ENCODE data around the gene KRTAP5-3.

KRTAP5-3 gene

DNA sequence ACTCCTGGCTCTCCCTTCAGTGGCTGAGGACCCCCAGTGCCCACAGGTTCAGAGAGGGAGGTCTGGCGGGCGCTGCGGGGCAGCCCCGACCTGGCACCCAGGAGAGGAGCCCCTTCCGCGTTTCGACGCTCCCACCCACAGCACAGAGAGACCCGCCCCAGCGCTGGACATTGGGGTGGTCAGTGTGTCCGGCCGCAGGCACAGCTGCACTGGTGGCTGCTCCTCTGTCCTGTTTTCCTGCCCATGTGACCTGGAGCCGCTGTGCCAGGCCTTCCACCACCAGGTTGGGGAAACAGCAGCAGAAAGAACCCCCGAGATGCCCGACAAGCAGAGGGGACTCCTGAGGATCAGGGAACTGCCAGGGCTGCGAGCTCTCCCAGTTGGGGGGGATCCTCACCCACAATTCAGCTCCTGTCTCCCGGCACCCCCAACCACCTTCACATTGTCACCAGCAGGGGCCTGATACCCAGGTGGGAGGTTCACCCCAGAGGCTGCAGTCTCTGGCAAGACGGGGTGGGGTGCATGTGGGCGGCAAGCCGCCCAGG, 35.0 kb upstream of the KRTAP5-3 start:
- DNase-seq (ENCODE audit: low read depth) = no peak
- H3K4me3 ChIP-seq (ENCODE audit: control insufficient read depth, low read depth, low read length) = no peak overlapping the region
- TF ChIP-seq, protein P1, sequence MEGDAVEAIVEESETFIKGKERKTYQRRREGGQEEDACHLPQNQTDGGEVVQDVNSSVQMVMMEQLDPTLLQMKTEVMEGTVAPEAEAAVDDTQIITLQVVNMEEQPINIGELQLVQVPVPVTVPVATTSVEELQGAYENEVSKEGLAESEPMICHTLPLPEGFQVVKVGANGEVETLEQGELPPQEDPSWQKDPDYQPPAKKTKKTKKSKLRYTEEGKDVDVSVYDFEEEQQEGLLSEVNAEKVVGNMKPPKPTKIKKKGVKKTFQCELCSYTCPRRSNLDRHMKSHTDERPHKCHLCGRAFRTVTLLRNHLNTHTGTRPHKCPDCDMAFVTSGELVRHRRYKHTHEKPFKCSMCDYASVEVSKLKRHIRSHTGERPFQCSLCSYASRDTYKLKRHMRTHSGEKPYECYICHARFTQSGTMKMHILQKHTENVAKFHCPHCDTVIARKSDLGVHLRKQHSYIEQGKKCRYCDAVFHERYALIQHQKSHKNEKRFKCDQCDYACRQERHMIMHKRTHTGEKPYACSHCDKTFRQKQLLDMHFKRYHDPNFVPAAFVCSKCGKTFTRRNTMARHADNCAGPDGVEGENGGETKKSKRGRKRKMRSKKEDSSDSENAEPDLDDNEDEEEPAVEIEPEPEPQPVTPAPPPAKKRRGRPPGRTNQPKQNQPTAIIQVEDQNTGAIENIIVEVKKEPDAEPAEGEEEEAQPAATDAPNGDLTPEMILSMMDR (IDR thresholded peaks at IDR 0.05; ENCODE audit: control insufficient read depth, insufficient read depth, low read depth, low read length, missing control alignments) = no peak

DNA sequence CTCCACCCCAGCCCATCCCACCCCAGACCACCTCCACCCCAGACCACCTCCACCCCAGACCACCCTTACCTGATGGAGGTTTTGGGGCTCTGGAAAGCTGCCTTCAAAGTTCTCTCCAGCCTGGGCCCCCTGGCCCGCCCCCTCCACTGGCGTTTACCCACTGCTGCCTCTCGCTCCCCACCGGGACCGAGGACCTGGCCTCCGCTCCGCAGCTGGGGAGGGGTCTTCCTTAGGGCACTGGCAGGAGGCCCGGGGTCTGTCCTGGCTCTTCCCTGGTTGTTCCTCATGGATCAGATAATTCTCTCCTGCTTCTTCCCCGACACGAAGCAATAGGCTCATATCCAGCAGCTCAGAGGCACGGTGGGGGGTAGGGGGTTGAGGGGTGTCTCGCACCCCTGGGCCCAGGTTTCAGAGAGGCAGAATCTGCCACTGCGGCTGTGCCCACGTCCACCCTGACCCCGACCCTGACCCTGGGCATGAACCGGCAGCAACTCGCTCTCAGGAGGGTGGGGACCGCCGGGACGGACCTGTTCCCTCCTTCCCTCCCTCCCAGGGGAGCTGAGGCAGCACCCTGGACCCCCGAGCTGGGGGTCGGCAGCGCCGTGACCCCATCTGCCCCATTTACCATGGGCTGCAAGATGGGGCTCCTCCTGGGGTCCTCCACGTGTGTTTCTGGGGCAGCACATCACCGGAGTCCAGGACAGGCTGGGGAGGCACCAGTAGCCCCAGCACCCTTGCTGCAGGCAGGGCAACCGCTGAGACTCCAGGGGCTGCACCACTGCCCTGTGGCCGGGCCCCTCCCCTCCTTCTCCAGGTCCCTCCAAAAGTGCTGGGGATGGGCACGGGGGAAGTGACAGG, 34.3 kb upstream of the KRTAP5-3 start:
- DNase-seq (ENCODE audit: low read depth) = no peak
- no peak overlapping the region for H3K4me3 ChIP-seq (ENCODE audit: control insufficient read depth, low read depth, low read length)
- TF ChIP-seq, protein P1 (IDR thresholded peaks at IDR 0.05; ENCODE audit: control insufficient read depth, insufficient read depth, low read depth, low read length, missing control alignments) = no peak

DNA sequence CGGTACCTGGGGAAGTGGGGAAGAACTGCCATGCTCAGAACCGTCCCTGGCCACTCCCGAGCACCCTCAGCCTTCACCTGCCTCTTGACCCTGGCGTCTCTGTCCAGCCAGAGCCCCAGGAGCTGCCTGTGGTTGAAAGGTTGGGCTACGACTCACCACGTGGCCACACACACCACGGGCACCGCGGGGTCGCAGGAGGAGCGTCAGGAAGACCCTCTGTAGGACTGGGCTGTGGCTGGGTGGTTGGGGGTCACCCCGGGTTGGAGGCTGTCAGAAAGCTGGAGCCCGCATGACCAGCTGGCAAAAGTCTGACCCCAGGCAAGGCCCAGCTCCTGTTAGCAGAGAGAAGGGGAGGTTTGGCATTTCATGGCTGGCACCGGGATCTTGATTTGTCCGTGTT, 32.8 kb upstream of the KRTAP5-3 start:
- TF ChIP-seq, protein P1 (IDR thresholded peaks at IDR 0.05; ENCODE audit: control insufficient read depth, insufficient read depth, low read depth, low read length, missing control alignments) = no peak
- no peak overlapping the region for H3K4me3 ChIP-seq (ENCODE audit: control insufficient read depth, low read depth, low read length)
- DNase-seq (ENCODE audit: low read depth) = no peak

DNA sequence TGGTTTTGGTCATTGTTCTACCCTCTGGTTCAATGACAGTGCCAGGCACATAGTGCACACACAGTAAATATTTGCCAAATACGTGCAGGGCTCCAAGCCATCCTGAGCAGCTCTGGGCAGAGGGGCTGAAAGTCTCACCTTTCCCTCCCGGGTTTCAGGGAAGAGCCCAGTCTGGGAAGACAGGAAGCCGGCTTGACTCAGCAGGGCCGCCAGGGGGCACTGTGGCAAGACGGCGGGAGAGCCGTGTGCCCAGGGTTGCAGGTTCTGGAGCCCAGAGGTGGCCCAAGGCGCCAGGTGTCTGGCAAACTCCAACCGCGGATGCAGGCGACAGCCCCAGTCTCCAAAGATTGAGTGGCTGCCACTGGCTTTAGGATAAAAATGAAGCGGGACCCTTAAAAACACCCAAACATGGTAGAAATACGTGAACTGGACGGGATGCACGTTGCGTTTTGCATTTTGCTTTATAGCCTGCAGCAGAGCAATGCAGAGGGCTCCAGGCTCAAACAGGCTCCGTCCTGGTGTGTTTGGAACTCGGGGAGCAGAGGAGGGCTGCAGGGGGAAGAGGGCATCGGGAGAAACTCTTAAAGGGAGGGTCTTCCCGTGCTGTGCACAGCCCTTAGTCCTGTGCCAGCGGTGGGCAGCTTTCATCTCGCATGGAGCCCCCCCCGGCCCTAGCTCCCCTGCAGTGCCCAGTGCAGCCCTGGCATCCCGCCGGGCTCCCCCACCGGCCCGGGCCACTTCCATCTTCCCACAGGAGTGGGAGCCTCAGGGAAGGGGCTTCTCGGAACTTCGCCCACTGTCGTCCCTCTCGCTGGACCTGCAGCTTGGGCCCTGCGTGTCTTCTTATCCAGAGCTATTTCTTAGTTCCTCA, 32.0 kb upstream of the KRTAP5-3 start:
- no peak for DNase-seq (ENCODE audit: low read depth)
- no peak overlapping the region for H3K4me3 ChIP-seq (ENCODE audit: control insufficient read depth, low read depth, low read length)
- TF ChIP-seq, protein P1 (IDR thresholded peaks at IDR 0.05; ENCODE audit: control insufficient read depth, insufficient read depth, low read depth, low read length, missing control alignments) = peak; percentile 85

- DNase-seq (ENCODE audit: low read depth) = no peak
- TF ChIP-seq, protein P1 (IDR thresholded peaks at IDR 0.05; ENCODE audit: control insufficient read depth, insufficient read depth, low read depth, low read length, missing control alignments) = no peak
- no peak overlapping the region for H3K4me3 ChIP-seq (ENCODE audit: control insufficient read depth, low read depth, low read length)
Measured at GRCh38 chr11:1639666-1640065, 31.4 kb upstream of the KRTAP5-3 start.

DNA sequence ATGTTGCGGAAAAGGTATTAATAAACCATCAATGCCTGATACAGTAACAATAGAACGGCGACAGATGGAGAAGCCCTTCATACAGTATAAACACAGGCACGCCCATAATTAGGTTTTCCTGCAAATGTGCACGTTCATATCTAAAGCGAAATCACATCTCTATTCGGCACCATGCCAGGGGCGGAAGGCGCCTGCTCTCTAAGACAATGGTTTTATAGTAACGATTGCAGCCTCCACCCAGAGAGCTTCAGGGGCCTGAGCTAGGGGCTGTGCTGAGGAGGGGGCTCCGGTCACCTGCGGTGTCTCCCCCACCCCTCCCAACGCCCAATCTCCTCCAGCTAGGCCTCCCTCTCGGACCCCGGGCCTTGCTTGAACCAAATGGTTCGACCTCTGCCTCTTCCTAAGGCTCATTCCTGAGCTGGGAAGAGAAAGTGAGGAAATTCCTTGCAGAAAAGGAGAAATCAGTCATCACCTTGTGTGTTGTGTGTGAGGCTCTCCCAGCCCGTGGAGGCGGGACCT, 30.9 kb upstream of the KRTAP5-3 start:
- TF ChIP-seq, protein P1 (IDR thresholded peaks at IDR 0.05; ENCODE audit: control insufficient read depth, insufficient read depth, low read depth, low read length, missing control alignments) = no peak
- no peak overlapping the region for H3K4me3 ChIP-seq (ENCODE audit: control insufficient read depth, low read depth, low read length)
- no peak for DNase-seq (ENCODE audit: low read depth)
